Measurements from ENCODE around the gene PA2G4. TPM values are rescaled to one million over a fixed set of nuclear protein-coding genes. Genes with fewer than 3 reads are reported as not detected.
A peak's percentile ranks its signal among the peaks of the same experiment; 100 is the strongest.
"Not testable (repeated sequence)": the region's sequence is repeated elsewhere in the genome, so short reads cannot be mapped to it uniquely, and the experiment has no call there.

The PA2G4 gene
- total RNA-seq, result 100 to 1,000 TPM in 2 of 4 donors, 10 to 100 TPM in 2; 90.5 to 133 (median 105) TPM

DNA sequence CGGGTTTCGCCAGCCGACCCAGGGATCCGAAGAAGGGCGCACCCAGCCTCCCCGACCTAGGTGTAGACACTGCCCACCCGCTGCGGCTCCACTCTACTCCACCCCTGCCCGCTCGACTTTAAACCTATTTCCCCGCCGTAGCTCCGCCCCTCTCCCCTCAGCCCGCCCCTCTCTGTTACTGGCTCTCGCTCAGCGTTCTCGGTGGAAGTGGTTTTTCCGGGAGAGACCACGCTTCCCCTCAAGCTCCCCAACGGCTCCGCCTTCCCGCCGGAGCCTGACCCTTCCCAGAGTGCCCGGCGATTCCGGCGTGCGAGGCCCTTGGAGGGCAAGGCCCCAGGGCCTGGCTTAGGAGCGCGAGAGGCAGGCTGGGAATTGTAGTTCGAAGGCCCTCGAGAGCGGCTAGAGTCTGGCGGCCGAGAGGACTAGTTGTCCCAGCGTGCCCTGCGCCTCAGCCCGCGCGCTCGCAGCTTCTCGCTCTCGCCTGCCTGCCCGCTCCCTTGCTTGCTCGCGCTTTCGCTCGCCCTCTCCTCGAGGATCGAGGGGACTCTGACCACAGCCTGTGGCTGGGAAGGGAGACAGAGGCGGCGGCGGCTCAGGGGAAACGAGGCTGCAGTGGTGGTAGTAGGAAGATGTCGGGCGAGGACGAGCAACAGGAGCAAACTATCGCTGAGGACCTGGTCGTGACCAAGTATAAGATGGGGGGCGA, at the start of gene PA2G4:
Gene PA2G4 (plus strand): TSS at position 451 of the 706 bp plus-strand sequence. CDS start 179 bp downstream, at position 630.
- peak within 1 kb of the TSS; percentile 67 to 91 (median 72) for H3K4me3 ChIP-seq
- TF ChIP-seq, protein P1, sequence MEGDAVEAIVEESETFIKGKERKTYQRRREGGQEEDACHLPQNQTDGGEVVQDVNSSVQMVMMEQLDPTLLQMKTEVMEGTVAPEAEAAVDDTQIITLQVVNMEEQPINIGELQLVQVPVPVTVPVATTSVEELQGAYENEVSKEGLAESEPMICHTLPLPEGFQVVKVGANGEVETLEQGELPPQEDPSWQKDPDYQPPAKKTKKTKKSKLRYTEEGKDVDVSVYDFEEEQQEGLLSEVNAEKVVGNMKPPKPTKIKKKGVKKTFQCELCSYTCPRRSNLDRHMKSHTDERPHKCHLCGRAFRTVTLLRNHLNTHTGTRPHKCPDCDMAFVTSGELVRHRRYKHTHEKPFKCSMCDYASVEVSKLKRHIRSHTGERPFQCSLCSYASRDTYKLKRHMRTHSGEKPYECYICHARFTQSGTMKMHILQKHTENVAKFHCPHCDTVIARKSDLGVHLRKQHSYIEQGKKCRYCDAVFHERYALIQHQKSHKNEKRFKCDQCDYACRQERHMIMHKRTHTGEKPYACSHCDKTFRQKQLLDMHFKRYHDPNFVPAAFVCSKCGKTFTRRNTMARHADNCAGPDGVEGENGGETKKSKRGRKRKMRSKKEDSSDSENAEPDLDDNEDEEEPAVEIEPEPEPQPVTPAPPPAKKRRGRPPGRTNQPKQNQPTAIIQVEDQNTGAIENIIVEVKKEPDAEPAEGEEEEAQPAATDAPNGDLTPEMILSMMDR (IDR thresholded peaks at IDR 0.05), result peak in 1 of 3 experiments; percentile 26
- peak; percentile 52 for TF ChIP-seq EP300 (IDR thresholded peaks at IDR 0.05)
- TF ChIP-seq POLR2AphosphoS5 (IDR thresholded peaks at IDR 0.05), result peak; percentile 93 to 99
- peak; percentile 78 for TF ChIP-seq POLR2A (IDR thresholded peaks at IDR 0.05; ENCODE audit: low read depth)
- peak; percentile 99 for DNase-seq (ENCODE audit: extremely low spot score)
- under 1% methylated on average over 34 of the region's 60 CpGs for WGBS
- peaks cover 21 to 31% (median 27%) of the 10 kb centered on the region in 4 donors for H3K36me3 ChIP-seq
- H3K27ac ChIP-seq (replicated peaks in 1 of 4), result peak within 1 kb of the TSS; percentile 87 to 90 (median 88)
- intact Hi-C loops (cut with DNase I), result loop anchor here (5.0 kb wide), 2 partner anchors 57 to 107 kb away; partner anchors contain the start of gene SUOX
- H3K9me3 ChIP-seq, result no peaks in the 10 kb centered on the region
- peaks cover 16 to 33% (median 28%) of the 10 kb centered on the region in 4 donors for H3K4me1 ChIP-seq
- H3K27me3 ChIP-seq, result no peaks in the 10 kb centered on the region

DNA sequence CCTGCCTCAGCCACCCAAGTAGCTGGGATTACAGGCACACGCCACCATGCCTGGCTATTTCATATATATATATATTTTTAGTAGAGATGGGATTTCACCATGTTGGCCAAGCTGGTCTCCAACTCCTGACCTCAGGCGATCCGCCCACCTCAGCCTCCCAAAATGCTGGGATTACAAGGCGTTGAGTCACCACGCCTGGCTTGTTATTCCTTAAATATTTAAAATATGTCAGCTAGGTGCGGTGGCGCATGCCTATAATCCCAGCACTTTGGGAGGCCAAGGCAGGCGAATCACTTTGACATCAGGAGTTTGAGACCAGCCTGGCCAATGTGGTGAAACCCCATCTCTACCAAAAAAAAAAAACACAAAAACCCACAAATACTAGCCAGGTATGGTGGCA, 44.4 kb upstream of the PA2G4 start:
- H3K36me3 ChIP-seq; H3K4me3 ChIP-seq; intact Hi-C loops (cut with DNase I); H3K9me3 ChIP-seq; H3K27ac ChIP-seq (replicated peaks in 1 of 4); DNase-seq (ENCODE audit: extremely low spot score); H3K4me1 ChIP-seq: not testable (repeated sequence)
- H3K27me3 ChIP-seq, result peaks cover 0 to 11% (median 0%) of the 10 kb centered on the region in 4 donors
- 96% methylated on average over 8 of the region's 8 CpGs for WGBS

DNA sequence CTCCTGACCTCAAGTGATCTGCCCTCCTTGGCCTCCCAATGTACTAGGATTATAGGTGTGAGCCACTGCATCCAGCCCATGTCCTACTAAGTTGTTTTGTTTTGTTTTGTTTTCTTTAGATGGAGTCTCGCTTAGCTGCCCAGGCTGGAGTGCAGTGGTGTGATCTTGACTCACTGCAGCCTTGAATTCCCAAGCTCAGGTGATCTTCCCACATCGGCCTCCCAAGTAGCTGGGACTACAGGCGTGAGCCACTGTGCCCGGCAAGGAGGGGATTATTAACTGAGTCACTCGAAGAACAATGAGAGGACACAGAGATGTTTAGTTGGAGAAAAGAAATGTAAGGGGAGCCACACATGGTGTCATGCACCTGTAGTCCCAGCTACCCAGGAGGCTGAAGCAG, 42.4 kb upstream of the PA2G4 start:
- 70% methylated on average over 5 of the region's 5 CpGs for WGBS
- Histone ChIP-seq H3K4me1 (no peaks in the 10 kb centered on the region), H3K36me3 (no peaks in the 10 kb centered on the region), H3K27ac (replicated peaks in 1 of 4) (no peak overlapping the region), H3K9me3 (no peaks in the 10 kb centered on the region), H3K4me3 (no peak overlapping the region), H3K27me3 (peaks cover 0 to 11% (median 0%) of the 10 kb centered on the region in 4 donors)
- TF ChIP-seq POLR2AphosphoS5 (IDR thresholded peaks at IDR 0.05) (no peak), POLR2A (IDR thresholded peaks at IDR 0.05; ENCODE audit: low read depth) (no peak), EP300 (IDR thresholded peaks at IDR 0.05) (no peak)
- TF ChIP-seq, protein P1 (IDR thresholded peaks at IDR 0.05), result no peak
- intact Hi-C loops (cut with DNase I), result no loop called here
- no peak for DNase-seq (ENCODE audit: extremely low spot score)

GRCh38 chr12:56062996-56063395, 41.4 kb upstream of the PA2G4 start:
- Histone ChIP-seq H3K4me1 (no peaks in the 10 kb centered on the region), H3K27ac (replicated peaks in 1 of 4) (no peak overlapping the region), H3K9me3 (no peaks in the 10 kb centered on the region), H3K27me3 (peaks cover 0 to 11% (median 0%) of the 10 kb centered on the region in 4 donors), H3K4me3 (no peak overlapping the region), H3K36me3 (no peaks in the 10 kb centered on the region)
- TF ChIP-seq, protein P1 (IDR thresholded peaks at IDR 0.05), result no peak
- TF ChIP-seq EP300 (IDR thresholded peaks at IDR 0.05) (no peak), POLR2A (IDR thresholded peaks at IDR 0.05; ENCODE audit: low read depth) (no peak), POLR2AphosphoS5 (IDR thresholded peaks at IDR 0.05) (no peak)
- no peak for DNase-seq (ENCODE audit: extremely low spot score)
- intact Hi-C loops (cut with DNase I), result no loop called here

- Histone ChIP-seq H3K27me3 (no peaks in the 10 kb centered on the region), H3K27ac (replicated peaks in 1 of 4) (no peak overlapping the region), H3K36me3 (no peaks in the 10 kb centered on the region), H3K9me3 (no peaks in the 10 kb centered on the region), H3K4me3 (no peak overlapping the region), H3K4me1 (no peaks in the 10 kb centered on the region)
- WGBS, result 77% methylated on average over 4 of the region's 4 CpGs
- no peak for DNase-seq (ENCODE audit: extremely low spot score)
- intact Hi-C loops (cut with DNase I), result no loop called here
- TF ChIP-seq, protein P1 (IDR thresholded peaks at IDR 0.05), result no peak
- TF ChIP-seq EP300 (IDR thresholded peaks at IDR 0.05), result no peak
- no peak for TF ChIP-seq POLR2AphosphoS5 (IDR thresholded peaks at IDR 0.05)
- no peak for TF ChIP-seq POLR2A (IDR thresholded peaks at IDR 0.05; ENCODE audit: low read depth)
Observed at GRCh38 chr12:56071648-56072047, 32.7 kb upstream of the PA2G4 start.
